HEK293 (cell line): ENCODE data around the gene DNAH6.

Experiments
- CTCF ChIA-PET: fragments of 350-600 bp; formaldehyde crosslinking; extraction: SDS; loops from one replicate; lab custom pipeline; 2021; ENCODE audit warnings: antibody characterized with exemption; lab: Yijun Ruan, JAX
- POLR2A ChIA-PET: fragments of 300-600 bp; formaldehyde crosslinking; extraction: SDS; loops from one replicate; lab custom pipeline; 2020; ENCODE audit warnings: antibody characterized with exemption, inconsistent platforms; lab: Yijun Ruan, JAX
- H3K27ac ChIP-seq: fragments of 200-500 bp; sonication (Bioruptor generic); 2 replicates; pipeline ENCODE4 v1.5.1; 2014; ENCODE audit warnings: low read depth, low read length, control low read depth, inconsistent platforms; ENCODE audit errors: extremely low read depth
- H3K36me3 ChIP-seq, 2 experiments: fragments of 200-500 bp in 1 of 2; sonication (Bioruptor generic) in 1 of 2; 1 replicate in 1 of 2; 2 replicates in 1 of 2; pipeline ENCODE4 v1.5.1; 2014 to 2017; ENCODE audit warnings: inconsistent platforms in 2 of 2, low read length in 2 of 2; ENCODE audit not compliant: control insufficient read depth in 2 of 2, insufficient read depth in 1 of 2
- H3K4me1 ChIP-seq: fragments of 200-500 bp; sonication (Bioruptor generic); 2 replicates; pipeline ENCODE4 v1.5.1; 2014; ENCODE audit warnings: mild to moderate bottlenecking, low read length, inconsistent platforms; ENCODE audit not compliant: control insufficient read depth, insufficient read depth
- H3K4me3 ChIP-seq: 2 replicates; pipeline ENCODE4 v1.5.1; 2011; ENCODE audit warnings: low read depth, mild to moderate bottlenecking, control low read depth, low read length, moderate library complexity
- H3K9me3 ChIP-seq: fragments of 200-500 bp; sonication (Bioruptor generic); 2 replicates; pipeline ENCODE4 v1.5.1; 2014; ENCODE audit warnings: low read depth, low read length, inconsistent platforms; ENCODE audit not compliant: control insufficient read depth, insufficient read depth
- GLIS1 ChIP-seq: fragments of 450-650 bp; formaldehyde crosslinking; IDR thresholded peaks from 2 replicates; pipeline ENCODE4 v1.5.1; 2016; ENCODE audit warnings: missing biosample characterization, missing genetic modification characterization
- HOXC10 ChIP-seq: sonication (generic); formaldehyde crosslinking; IDR thresholded peaks from 2 replicates; pipeline ENCODE4 v1.8.1; 2023; ENCODE audit warnings: mild to moderate bottlenecking, missing genetic modification reagents
- ZBTB8A ChIP-seq: fragments of 450-650 bp; formaldehyde crosslinking; IDR thresholded peaks from 2 replicates; pipeline ENCODE4 v1.5.1; 2016; ENCODE audit warnings: missing biosample characterization, missing genetic modification characterization
- ZNF112 ChIP-seq: fragments of 450-650 bp; formaldehyde crosslinking; IDR thresholded peaks from 2 replicates; pipeline ENCODE4 v1.5.0; 2017; ENCODE audit warnings: missing biosample characterization, missing genetic modification characterization
- ZNF174 ChIP-seq: fragments of 450-650 bp; formaldehyde crosslinking; IDR thresholded peaks from 2 replicates; pipeline ENCODE4 v1.5.0; 2017; ENCODE audit warnings: missing biosample characterization, mild to moderate bottlenecking, missing genetic modification characterization
- ZNF184 ChIP-seq: fragments of 450-650 bp; IDR thresholded peaks from 2 replicates; pipeline ENCODE4 v1.5.1; 2018; ENCODE audit warnings: missing biosample characterization, mild to moderate bottlenecking, missing genetic modification characterization
- ZNF214 ChIP-seq: fragments of 450-650 bp; formaldehyde crosslinking; IDR thresholded peaks from 2 replicates; pipeline ENCODE4 v1.5.1; 2017; ENCODE audit warnings: missing biosample characterization, mild to moderate bottlenecking, missing genetic modification characterization, borderline replicate concordance
- ZNF404 ChIP-seq: fragments of 450-650 bp; formaldehyde crosslinking; IDR thresholded peaks from 2 replicates; pipeline ENCODE4 v1.5.1; 2017; ENCODE audit warnings: missing biosample characterization, missing genetic modification characterization
- ZNF558 ChIP-seq: fragments of 450-650 bp; formaldehyde crosslinking; IDR thresholded peaks from 2 replicates; pipeline ENCODE4 v1.5.1; 2016; ENCODE audit warnings: missing biosample characterization, missing genetic modification characterization
- ZNF623 ChIP-seq: fragments of 450-650 bp; formaldehyde crosslinking; IDR thresholded peaks from 2 replicates; pipeline ENCODE4 v1.5.1; 2016; ENCODE audit warnings: missing biosample characterization, missing genetic modification characterization
- ZNF768 ChIP-seq: fragments of 450-650 bp; formaldehyde crosslinking; IDR thresholded peaks from 2 replicates; pipeline ENCODE4 v1.5.1; 2018; ENCODE audit warnings: missing biosample characterization, mild to moderate bottlenecking, missing genetic modification characterization
- ZNF777 ChIP-seq: fragments of 450-650 bp; formaldehyde crosslinking; IDR thresholded peaks from 2 replicates; pipeline ENCODE4 v1.5.1; 2017; ENCODE audit warnings: missing biosample characterization, missing genetic modification characterization, borderline replicate concordance
- ZNF843 ChIP-seq: fragments of 450-650 bp; formaldehyde crosslinking; IDR thresholded peaks from 2 replicates; pipeline ENCODE4 v1.5.1; 2016; ENCODE audit warnings: missing biosample characterization, missing genetic modification characterization
- TF ChIP-seq, protein P1 (sequence below): fragments of 450-650 bp; formaldehyde crosslinking; IDR thresholded peaks from 2 replicates; pipeline ENCODE4 v1.5.1; 2016; ENCODE audit warnings: missing biosample characterization, missing genetic modification characterization, borderline replicate concordance
- TF ChIP-seq, protein P2 (sequence below): sonication (generic); formaldehyde crosslinking; IDR thresholded peaks from 2 replicates; pipeline ENCODE4 v1.8.1; 2022; ENCODE audit warnings: mild to moderate bottlenecking, moderate library complexity, missing genetic modification reagents
- TF ChIP-seq, protein P3 (sequence below): fragments of 450-650 bp; IDR thresholded peaks from 2 replicates; pipeline ENCODE4 v1.5.1; 2018; ENCODE audit warnings: missing biosample characterization, missing genetic modification characterization
- TF ChIP-seq, protein P4 (sequence below): fragments of 450-650 bp; formaldehyde crosslinking; IDR thresholded peaks from 2 replicates; pipeline ENCODE4 v1.5.1; 2017; ENCODE audit warnings: missing biosample characterization, missing genetic modification characterization
- TF ChIP-seq, protein P5 (sequence below): fragments of 450-650 bp; formaldehyde crosslinking; IDR thresholded peaks from 2 replicates; pipeline ENCODE4 v1.5.1; 2017; ENCODE audit warnings: missing biosample characterization, missing genetic modification characterization
- TF ChIP-seq, protein P6 (sequence below): fragments of 450-650 bp; formaldehyde crosslinking; IDR thresholded peaks from 2 replicates; pipeline ENCODE4 v1.5.1; 2016; ENCODE audit warnings: missing biosample characterization, missing genetic modification characterization
- TF ChIP-seq, protein P7 (sequence below): fragments of 450-650 bp; IDR thresholded peaks from 2 replicates; pipeline ENCODE4 v1.5.1; 2018; ENCODE audit warnings: missing biosample characterization, mild to moderate bottlenecking, missing genetic modification characterization

The DNAH6 gene

DNA sequence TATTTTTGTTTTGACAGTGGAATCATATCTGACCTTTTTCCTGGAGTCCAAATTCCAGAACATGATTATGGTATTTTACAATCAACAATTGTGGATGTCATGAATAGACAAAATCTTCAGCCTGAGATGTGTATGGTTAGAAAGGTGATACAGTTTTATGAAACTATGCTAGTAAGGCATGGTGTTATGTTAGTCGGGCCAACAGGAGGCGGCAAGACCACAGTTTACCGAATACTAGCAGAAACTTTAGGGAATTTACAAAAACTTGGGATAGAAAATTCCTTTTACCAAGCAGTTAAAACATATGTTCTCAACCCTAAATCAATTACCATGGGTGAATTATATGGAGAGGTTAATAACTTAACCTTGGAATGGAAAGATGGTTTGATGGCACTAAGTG lies 137.0 kb downstream of the DNAH6 start (continued):
- TF ChIP-seq, protein P1, sequence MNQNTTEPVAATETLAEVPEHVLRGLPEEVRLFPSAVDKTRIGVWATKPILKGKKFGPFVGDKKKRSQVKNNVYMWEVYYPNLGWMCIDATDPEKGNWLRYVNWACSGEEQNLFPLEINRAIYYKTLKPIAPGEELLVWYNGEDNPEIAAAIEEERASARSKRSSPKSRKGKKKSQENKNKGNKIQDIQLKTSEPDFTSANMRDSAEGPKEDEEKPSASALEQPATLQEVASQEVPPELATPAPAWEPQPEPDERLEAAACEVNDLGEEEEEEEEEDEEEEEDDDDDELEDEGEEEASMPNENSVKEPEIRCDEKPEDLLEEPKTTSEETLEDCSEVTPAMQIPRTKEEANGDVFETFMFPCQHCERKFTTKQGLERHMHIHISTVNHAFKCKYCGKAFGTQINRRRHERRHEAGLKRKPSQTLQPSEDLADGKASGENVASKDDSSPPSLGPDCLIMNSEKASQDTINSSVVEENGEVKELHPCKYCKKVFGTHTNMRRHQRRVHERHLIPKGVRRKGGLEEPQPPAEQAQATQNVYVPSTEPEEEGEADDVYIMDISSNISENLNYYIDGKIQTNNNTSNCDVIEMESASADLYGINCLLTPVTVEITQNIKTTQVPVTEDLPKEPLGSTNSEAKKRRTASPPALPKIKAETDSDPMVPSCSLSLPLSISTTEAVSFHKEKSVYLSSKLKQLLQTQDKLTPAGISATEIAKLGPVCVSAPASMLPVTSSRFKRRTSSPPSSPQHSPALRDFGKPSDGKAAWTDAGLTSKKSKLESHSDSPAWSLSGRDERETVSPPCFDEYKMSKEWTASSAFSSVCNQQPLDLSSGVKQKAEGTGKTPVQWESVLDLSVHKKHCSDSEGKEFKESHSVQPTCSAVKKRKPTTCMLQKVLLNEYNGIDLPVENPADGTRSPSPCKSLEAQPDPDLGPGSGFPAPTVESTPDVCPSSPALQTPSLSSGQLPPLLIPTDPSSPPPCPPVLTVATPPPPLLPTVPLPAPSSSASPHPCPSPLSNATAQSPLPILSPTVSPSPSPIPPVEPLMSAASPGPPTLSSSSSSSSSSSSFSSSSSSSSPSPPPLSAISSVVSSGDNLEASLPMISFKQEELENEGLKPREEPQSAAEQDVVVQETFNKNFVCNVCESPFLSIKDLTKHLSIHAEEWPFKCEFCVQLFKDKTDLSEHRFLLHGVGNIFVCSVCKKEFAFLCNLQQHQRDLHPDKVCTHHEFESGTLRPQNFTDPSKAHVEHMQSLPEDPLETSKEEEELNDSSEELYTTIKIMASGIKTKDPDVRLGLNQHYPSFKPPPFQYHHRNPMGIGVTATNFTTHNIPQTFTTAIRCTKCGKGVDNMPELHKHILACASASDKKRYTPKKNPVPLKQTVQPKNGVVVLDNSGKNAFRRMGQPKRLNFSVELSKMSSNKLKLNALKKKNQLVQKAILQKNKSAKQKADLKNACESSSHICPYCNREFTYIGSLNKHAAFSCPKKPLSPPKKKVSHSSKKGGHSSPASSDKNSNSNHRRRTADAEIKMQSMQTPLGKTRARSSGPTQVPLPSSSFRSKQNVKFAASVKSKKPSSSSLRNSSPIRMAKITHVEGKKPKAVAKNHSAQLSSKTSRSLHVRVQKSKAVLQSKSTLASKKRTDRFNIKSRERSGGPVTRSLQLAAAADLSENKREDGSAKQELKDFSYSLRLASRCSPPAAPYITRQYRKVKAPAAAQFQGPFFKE (tag by site-specific recombination) = no peak
- TF ChIP-seq, protein P2, sequence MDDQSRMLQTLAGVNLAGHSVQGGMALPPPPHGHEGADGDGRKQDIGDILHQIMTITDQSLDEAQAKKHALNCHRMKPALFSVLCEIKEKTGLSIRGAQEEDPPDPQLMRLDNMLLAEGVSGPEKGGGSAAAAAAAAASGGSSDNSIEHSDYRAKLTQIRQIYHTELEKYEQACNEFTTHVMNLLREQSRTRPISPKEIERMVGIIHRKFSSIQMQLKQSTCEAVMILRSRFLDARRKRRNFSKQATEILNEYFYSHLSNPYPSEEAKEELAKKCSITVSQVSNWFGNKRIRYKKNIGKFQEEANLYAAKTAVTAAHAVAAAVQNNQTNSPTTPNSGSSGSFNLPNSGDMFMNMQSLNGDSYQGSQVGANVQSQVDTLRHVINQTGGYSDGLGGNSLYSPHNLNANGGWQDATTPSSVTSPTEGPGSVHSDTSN (CRISPR knock-in tag) = no peak
- TF ChIP-seq, protein P3, sequence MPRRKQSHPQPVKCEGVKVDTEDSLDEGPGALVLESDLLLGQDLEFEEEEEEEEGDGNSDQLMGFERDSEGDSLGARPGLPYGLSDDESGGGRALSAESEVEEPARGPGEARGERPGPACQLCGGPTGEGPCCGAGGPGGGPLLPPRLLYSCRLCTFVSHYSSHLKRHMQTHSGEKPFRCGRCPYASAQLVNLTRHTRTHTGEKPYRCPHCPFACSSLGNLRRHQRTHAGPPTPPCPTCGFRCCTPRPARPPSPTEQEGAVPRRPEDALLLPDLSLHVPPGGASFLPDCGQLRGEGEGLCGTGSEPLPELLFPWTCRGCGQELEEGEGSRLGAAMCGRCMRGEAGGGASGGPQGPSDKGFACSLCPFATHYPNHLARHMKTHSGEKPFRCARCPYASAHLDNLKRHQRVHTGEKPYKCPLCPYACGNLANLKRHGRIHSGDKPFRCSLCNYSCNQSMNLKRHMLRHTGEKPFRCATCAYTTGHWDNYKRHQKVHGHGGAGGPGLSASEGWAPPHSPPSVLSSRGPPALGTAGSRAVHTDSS (tag by site-specific recombination) = no peak
- no peak for TF ChIP-seq ZNF623 (tag by site-specific recombination)
- no peak for TF ChIP-seq ZNF777
- TF ChIP-seq ZNF174 = no peak
- no peak for TF ChIP-seq ZBTB8A (tag by site-specific recombination)
- no peak for TF ChIP-seq ZNF184
- TF ChIP-seq, protein P4, sequence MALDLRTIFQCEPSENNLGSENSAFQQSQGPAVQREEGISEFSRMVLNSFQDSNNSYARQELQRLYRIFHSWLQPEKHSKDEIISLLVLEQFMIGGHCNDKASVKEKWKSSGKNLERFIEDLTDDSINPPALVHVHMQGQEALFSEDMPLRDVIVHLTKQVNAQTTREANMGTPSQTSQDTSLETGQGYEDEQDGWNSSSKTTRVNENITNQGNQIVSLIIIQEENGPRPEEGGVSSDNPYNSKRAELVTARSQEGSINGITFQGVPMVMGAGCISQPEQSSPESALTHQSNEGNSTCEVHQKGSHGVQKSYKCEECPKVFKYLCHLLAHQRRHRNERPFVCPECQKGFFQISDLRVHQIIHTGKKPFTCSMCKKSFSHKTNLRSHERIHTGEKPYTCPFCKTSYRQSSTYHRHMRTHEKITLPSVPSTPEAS (tag by site-specific recombination) = no peak
- TF ChIP-seq, all 188 proteins: peak for 0

DNA sequence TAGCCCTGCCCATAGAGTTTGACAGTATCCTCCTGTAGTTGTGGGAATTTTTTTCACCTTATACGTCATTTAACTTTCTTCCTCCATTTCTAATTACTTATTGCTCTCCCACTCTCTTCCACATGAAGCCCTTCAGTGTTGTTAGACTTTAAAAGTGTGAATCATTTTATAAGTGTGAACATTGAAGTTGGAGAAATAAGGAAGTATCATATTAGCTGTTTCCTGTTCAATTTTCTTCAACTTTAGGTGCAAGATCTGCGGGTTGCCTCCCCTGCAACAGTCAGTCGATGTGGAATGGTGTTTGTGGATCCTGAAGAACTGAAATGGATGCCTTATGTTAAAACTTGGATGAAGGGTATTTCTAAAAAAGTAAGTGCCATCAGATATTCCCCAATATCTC lies 138.1 kb downstream of the DNAH6 start:
- H3K9me3 ChIP-seq = no peaks in the 10 kb centered on the region
- H3K4me3 ChIP-seq = no peak overlapping the region
- no peaks in the 10 kb centered on the region for H3K4me1 ChIP-seq
- ChIA-PET CTCF (interaction anchor here (1.2 kb wide), 1 partner anchor 9 kb away, joined by 3 read pairs; no protein-coding TSS in a partner anchor), POLR2A (no interaction called here)
- H3K27ac ChIP-seq = no peak overlapping the region
- H3K36me3 ChIP-seq = no peaks in the 10 kb centered on the region
- TF ChIP-seq ZNF558 (tag by site-specific recombination) = no peak
- TF ChIP-seq, protein P5, sequence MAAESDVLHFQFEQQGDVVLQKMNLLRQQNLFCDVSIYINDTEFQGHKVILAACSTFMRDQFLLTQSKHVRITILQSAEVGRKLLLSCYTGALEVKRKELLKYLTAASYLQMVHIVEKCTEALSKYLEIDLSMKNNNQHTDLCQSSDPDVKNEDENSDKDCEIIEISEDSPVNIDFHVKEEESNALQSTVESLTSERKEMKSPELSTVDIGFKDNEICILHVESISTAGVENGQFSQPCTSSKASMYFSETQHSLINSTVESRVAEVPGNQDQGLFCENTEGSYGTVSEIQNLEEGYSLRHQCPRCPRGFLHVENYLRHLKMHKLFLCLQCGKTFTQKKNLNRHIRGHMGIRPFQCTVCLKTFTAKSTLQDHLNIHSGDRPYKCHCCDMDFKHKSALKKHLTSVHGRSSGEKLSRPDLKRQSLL (tag by site-specific recombination) = no peak
- no peak for TF ChIP-seq ZNF112 (tag by site-specific recombination)
- TF ChIP-seq HOXC10 (CRISPR knock-in tag) = no peak
- no peak for TF ChIP-seq GLIS1 (tag by site-specific recombination)
- TF ChIP-seq, protein P6, sequence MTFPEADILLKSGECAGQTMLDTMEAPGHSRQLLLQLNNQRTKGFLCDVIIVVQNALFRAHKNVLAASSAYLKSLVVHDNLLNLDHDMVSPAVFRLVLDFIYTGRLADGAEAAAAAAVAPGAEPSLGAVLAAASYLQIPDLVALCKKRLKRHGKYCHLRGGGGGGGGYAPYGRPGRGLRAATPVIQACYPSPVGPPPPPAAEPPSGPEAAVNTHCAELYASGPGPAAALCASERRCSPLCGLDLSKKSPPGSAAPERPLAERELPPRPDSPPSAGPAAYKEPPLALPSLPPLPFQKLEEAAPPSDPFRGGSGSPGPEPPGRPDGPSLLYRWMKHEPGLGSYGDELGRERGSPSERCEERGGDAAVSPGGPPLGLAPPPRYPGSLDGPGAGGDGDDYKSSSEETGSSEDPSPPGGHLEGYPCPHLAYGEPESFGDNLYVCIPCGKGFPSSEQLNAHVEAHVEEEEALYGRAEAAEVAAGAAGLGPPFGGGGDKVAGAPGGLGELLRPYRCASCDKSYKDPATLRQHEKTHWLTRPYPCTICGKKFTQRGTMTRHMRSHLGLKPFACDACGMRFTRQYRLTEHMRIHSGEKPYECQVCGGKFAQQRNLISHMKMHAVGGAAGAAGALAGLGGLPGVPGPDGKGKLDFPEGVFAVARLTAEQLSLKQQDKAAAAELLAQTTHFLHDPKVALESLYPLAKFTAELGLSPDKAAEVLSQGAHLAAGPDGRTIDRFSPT (tag by site-specific recombination) = no peak
- no peak for TF ChIP-seq ZNF843 (tag by site-specific recombination)
- TF ChIP-seq, protein P7, sequence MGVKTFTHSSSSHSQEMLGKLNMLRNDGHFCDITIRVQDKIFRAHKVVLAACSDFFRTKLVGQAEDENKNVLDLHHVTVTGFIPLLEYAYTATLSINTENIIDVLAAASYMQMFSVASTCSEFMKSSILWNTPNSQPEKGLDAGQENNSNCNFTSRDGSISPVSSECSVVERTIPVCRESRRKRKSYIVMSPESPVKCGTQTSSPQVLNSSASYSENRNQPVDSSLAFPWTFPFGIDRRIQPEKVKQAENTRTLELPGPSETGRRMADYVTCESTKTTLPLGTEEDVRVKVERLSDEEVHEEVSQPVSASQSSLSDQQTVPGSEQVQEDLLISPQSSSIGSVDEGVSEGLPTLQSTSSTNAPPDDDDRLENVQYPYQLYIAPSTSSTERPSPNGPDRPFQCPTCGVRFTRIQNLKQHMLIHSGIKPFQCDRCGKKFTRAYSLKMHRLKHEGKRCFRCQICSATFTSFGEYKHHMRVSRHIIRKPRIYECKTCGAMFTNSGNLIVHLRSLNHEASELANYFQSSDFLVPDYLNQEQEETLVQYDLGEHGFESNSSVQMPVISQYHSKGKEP (tag by site-specific recombination) = no peak
- TF ChIP-seq ZNF404 (tag by site-specific recombination) = no peak
- TF ChIP-seq ZNF768 = no peak
- TF ChIP-seq ZNF214 (tag by site-specific recombination) = no peak
